K562 (cell line): Measurements from ENCODE around the gene USP15. TPM values are rescaled to one million over a fixed set of nuclear protein-coding genes. Genes with fewer than 3 reads are reported as not detected.

Experiments
- ATF1 ChIP-seq, 2 experiments: fragments of 450-650 bp in 1 of 2; IDR thresholded peaks; 2 replicates each; pipeline ENCODE4 v1.6.1; 2016; ENCODE audit warnings: missing compliant biosample characterization in 1 of 2, missing genetic modification characterization in 1 of 2
- DMBX1 ChIP-seq: fragments of 250-450 bp; sonication (Bioruptor Pico); IDR thresholded peaks from 2 replicates; pipeline ENCODE4 v1.8.0; 2022; ENCODE audit warnings: inconsistent platforms, mild to moderate bottlenecking, moderate library complexity, borderline replicate concordance
- FOXM1 ChIP-seq, 2 experiments: fragments of 450-650 bp in 1 of 2; sonication (generic) in 1 of 2; formaldehyde crosslinking in 1 of 2; IDR thresholded peaks; 2 replicates each; pipeline versions ENCODE4 v1.6.1 to v1.9.0; 2017 to 2022; ENCODE audit warnings: low read depth in 2 of 2, mild to moderate bottlenecking in 2 of 2, missing genetic modification reagents in 1 of 2, moderate library complexity in 1 of 2
- FOXO4 ChIP-seq: fragments of 450-650 bp; formaldehyde crosslinking; IDR thresholded peaks from 2 replicates; pipeline ENCODE4 v1.4.0; 2020; ENCODE audit warnings: mild to moderate bottlenecking, moderate library complexity
- FOXP1 ChIP-seq: sonication (generic); formaldehyde crosslinking; IDR thresholded peaks from 2 replicates; pipeline ENCODE4 v1.8.0; 2022; ENCODE audit warnings: mild to moderate bottlenecking, missing genetic modification reagents
- FUS ChIP-seq: fragments of 200-400 bp; formaldehyde crosslinking; optimal IDR thresholded peaks from 2 replicates; pipeline ENCODE3; 2017; ENCODE audit warnings: low read depth, low read length
- GTF2E2 ChIP-seq: fragments of 200-800 bp; sonication (Bioruptor generic); IDR thresholded peaks from 2 replicates; pipeline ENCODE4 v1.6.1; 2016; ENCODE audit warnings: missing genetic modification characterization, missing compliant biosample characterization
- HNRNPK ChIP-seq: fragments of 200-400 bp; formaldehyde crosslinking; IDR thresholded peaks from one replicate; pipeline ENCODE4 v1.6.1; 2018; ENCODE audit warnings: mild to moderate bottlenecking, low read depth, low read length; ENCODE audit not compliant: poor library complexity, severe bottlenecking
- IRF2 ChIP-seq: sonication (generic); formaldehyde crosslinking; IDR thresholded peaks from 2 replicates; pipeline ENCODE4 v1.8.1; 2022; ENCODE audit warnings: mild to moderate bottlenecking, missing genetic modification reagents
- KDM1A ChIP-seq, 2 experiments: fragments of 450-650 bp; IDR thresholded peaks; 2 replicates each; pipeline ENCODE4 v1.6.1; 2016; ENCODE audit warnings: mild to moderate bottlenecking in 2 of 2
- LEF1 ChIP-seq: fragments of 450-650 bp; IDR thresholded peaks from 2 replicates; pipeline ENCODE4 v1.6.1; 2016; ENCODE audit warnings: mild to moderate bottlenecking
- MTA3 ChIP-seq: fragments of 450-650 bp; formaldehyde crosslinking; IDR thresholded peaks from 2 replicates; pipeline ENCODE4 v1.6.1; 2017; ENCODE audit warnings: mild to moderate bottlenecking, borderline replicate concordance
- RFX1 ChIP-seq: fragments of 450-650 bp; IDR thresholded peaks from 2 replicates; pipeline ENCODE4 v1.6.1; 2016; ENCODE audit warnings: mild to moderate bottlenecking, moderate library complexity
- SIRT6 ChIP-seq: IDR thresholded peaks from one replicate; pipeline ENCODE4 v1.6.1; 2012; ENCODE audit warnings: low read depth, mild to moderate bottlenecking, control low read depth, inconsistent platforms, low read length, moderate library complexity
- SMARCC2 ChIP-seq: fragments of 450-650 bp; IDR thresholded peaks from 2 replicates; pipeline ENCODE4 v1.6.1; 2017; ENCODE audit warnings: antibody characterized with exemption, moderate library complexity, mild to moderate bottlenecking, low read depth
- VEZF1 ChIP-seq: fragments of 200-800 bp; sonication (Bioruptor generic); IDR thresholded peaks from 2 replicates; pipeline ENCODE4 v1.6.1; 2017; ENCODE audit warnings: missing genetic modification characterization, missing compliant biosample characterization
- ZNF436 ChIP-seq: fragments of 250-450, 450-650 bp; sonication (Bioruptor Pico); formaldehyde crosslinking; IDR thresholded peaks from 2 replicates; pipeline ENCODE4 v1.7.0; 2020; ENCODE audit warnings: mild to moderate bottlenecking
- ZNF79 ChIP-seq: fragments of 250-450 bp; sonication (Bioruptor Pico); IDR thresholded peaks from 2 replicates; pipeline ENCODE4 v1.4.0; 2020; ENCODE audit warnings: low read depth, mild to moderate bottlenecking, moderate library complexity
- polyA plus RNA-seq, 8 experiments: library from polyadenylated mRNA; depleted of rRNA in 4 of 8; stranded (reverse) in 5 of 8; unstranded in 3 of 8; fragments of >200 nt; fragmentation: Nextera tagmentation in 2 of 8; fragmentation: Illumina TruSeq in 1 of 8; extraction: Ambion mirVana in 2 of 8; extraction: Trizol in 1 of 8; gene quantifications; 2 replicates each; pipeline versions ENCODE4 v1.2.1 to v1.2.3, GENCODE V29; 2011 to 2014; ENCODE audit warnings: inconsistent platforms in 1 of 8, missing spikeins in 1 of 8
- total RNA-seq, 7 experiments: library from RNA; depleted of rRNA in 6 of 7; stranded (reverse); fragments of >200 nt in 6 of 7; fragmentation: Illumina TruSeq in 2 of 7; extraction: Trizol in 2 of 7; gene quantifications; 2 replicates each; pipeline versions ENCODE4 v1.2.1 to v1.2.3, GENCODE V29; 2011 to 2021; ENCODE audit warnings: low replicate concordance in 1 of 7
- TF ChIP-seq, protein P1 (sequence below): fragments of 450-650 bp; IDR thresholded peaks from 2 replicates; pipeline ENCODE4 v1.6.1; 2016; ENCODE audit warnings: antibody characterized with exemption
- TF ChIP-seq, protein P2 (sequence below): fragments of 250-450 bp; sonication (Bioruptor Pico); IDR thresholded peaks from 2 replicates; pipeline ENCODE4 v1.8.0; 2021; ENCODE audit warnings: moderate library complexity, mild to moderate bottlenecking, inconsistent platforms
- TF ChIP-seq, protein P3 (sequence below): sonication (generic); IDR thresholded peaks from 2 replicates; pipeline ENCODE4 v1.6.1; 2016

The USP15 gene
- total and polyA plus RNA-seq, 9 of the 15 experiments (the other 6 are each of a cell fraction or from before 2014, with no cell fraction given) = 140 to 272 (median 182) TPM

DNA sequence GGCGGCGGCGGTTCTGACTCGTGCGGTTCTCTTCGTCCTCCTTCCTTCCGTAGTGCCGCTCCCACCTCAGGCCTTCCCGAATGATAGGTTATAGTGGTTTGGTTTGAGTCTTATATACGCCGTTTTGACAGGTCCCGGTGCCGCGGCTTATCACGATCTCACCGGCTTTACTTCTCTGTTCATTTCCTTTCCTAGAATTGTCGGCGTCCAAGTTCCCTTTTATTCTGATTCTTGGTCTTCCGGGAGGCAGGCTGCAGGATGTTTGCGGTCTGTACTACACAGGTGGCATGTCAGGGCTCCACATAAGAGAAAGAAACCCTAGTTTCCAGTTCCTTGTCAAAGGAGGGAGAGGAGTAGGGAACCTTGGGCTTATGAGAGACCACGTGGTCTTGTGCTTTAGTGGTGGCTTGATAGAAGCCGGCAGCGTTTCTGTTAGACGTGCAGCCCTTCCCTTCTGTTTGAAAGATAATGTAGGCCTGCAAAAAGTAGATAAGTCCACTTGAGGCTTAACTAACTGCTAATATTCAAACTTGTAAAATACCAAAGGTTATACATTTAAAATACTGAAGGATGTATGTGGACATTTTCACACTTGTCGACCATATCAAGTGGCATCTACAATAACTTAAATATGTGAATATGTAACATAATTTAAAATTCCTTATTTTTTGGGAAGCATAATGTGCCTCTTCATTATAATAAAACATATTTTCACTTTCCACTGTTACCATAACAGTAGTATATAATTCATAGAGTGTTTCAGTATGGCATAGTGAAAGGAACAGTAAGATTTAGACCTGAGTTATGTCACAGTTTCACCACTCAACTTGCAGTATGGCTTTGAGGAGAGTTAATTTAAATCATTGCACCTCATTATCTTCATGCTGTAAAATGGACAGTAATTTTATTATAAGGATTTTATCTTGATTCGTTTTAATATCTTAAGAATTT is 804 bp downstream of the USP15 start (continued):
- TF ChIP-seq, protein P1, sequence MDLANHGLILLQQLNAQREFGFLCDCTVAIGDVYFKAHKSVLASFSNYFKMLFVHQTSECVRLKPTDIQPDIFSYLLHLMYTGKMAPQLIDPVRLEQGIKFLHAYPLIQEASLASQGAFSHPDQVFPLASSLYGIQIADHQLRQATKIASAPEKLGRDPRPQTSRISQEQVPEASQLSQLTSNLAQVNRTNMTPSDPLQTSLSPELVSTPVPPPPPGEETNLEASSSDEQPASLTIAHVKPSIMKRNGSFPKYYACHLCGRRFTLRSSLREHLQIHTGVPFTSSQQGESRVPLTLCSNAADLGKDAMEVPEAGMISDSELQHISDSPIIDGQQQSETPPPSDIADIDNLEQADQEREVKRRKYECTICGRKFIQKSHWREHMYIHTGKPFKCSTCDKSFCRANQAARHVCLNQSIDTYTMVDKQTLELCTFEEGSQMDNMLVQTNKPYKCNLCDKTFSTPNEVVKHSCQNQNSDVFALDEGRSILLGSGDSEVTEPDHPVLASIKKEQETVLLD = no peak
- TF ChIP-seq HNRNPK = no peak
- TF ChIP-seq, protein P2, sequence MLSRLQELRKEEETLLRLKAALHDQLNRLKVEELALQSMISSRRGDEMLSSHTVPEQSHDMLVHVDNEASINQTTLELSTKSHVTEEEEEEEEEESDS (CRISPR knock-in tag) = no peak
- TF ChIP-seq IRF2 = no peak
- TF ChIP-seq ZNF436 = no peak
- no peak for TF ChIP-seq SIRT6
- TF ChIP-seq, protein P3, sequence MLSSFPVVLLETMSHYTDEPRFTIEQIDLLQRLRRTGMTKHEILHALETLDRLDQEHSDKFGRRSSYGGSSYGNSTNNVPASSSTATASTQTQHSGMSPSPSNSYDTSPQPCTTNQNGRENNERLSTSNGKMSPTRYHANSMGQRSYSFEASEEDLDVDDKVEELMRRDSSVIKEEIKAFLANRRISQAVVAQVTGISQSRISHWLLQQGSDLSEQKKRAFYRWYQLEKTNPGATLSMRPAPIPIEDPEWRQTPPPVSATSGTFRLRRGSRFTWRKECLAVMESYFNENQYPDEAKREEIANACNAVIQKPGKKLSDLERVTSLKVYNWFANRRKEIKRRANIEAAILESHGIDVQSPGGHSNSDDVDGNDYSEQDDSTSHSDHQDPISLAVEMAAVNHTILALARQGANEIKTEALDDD = peak; percentile 36; the same call in 1 of the 2 replicates
- peak; percentile 80 for TF ChIP-seq FOXM1 (IDR thresholded peaks at IDR 0.05; ENCODE audit: low read depth)
- TF ChIP-seq FOXM1 (CRISPR knock-in tag; IDR thresholded peaks at IDR 0.05; ENCODE audit: low read depth) = no peak
- TF ChIP-seq MTA3 = no peak
- 0 out of 2 replicates have a peak, but pooled peaks have one; percentile 37 for TF ChIP-seq LEF1
- peak in 1 of 2 experiments; percentile 36; a peak in 1 of 4 replicates for TF ChIP-seq KDM1A (IDR thresholded peaks at IDR 0.05)
- peak; percentile 48; the same call in 1 of the 2 replicates for TF ChIP-seq GTF2E2 (tag)
- TF ChIP-seq ZNF79 = no peak
- TF ChIP-seq VEZF1 (CRISPR knock-in tag) = no peak
- no peak for TF ChIP-seq SMARCC2
- no peak for TF ChIP-seq FOXP1 (CRISPR knock-in tag)
- no peak for TF ChIP-seq FUS
- TF ChIP-seq ATF1 (CRISPR knock-in tag; IDR thresholded peaks at IDR 0.05) = no peak
- no peak; the same call in 1 of the 2 replicates for TF ChIP-seq ATF1 (tag; IDR thresholded peaks at IDR 0.05)
- 0 out of 2 replicates have a peak, but pooled peaks have one; percentile 26 for TF ChIP-seq RFX1
- no peak for TF ChIP-seq FOXO4 (CRISPR knock-in tag)
- TF ChIP-seq DMBX1 (CRISPR knock-in tag) = no peak; the same call in 1 of the 2 replicates
